Measurements from ENCODE around the gene LDLRAD4.

LDLRAD4 gene

GRCh38 chr18:13175754-13176210, 42.8 kb upstream of the LDLRAD4 start:
- no peak overlapping the region for H3K27ac ChIP-seq (ENCODE audit: low read length)
- no peaks in the 10 kb centered on the region for H3K4me1 ChIP-seq (ENCODE audit: insufficient read depth, low read length)
- H3K79me2 ChIP-seq (ENCODE audit: insufficient read depth, low read length), result no peaks in the 10 kb centered on the region
- H3K9ac ChIP-seq (ENCODE audit: low read depth, low read length), result no peak overlapping the region
- H3K4me3 ChIP-seq (ENCODE audit: low read depth in 1 of 2, low read length in 2 of 2), result no peak overlapping the region
- no peak overlapping the region for H3K4me2 ChIP-seq (ENCODE audit: insufficient read depth, low read length)
- no peaks in the 10 kb centered on the region for H3K27me3 ChIP-seq (ENCODE audit: insufficient read depth, low read length, poor library complexity)
- DNase-seq (no peak), ATAC-seq (ENCODE audit: insufficient read depth, low read depth) (no peak)
- no peak overlapping the region for H2AFZ ChIP-seq (ENCODE audit: low read depth, low read length)
- no peaks in the 10 kb centered on the region for H4K20me1 ChIP-seq (ENCODE audit: insufficient read depth, low read length)
- H3K36me3 ChIP-seq (ENCODE audit: insufficient read depth, low read length), result no peaks in the 10 kb centered on the region
- H3K9me3 ChIP-seq (ENCODE audit: insufficient read depth, low read length, severe bottlenecking), result no peaks in the 10 kb centered on the region
- TF ChIP-seq CTCF (IDR thresholded peaks at IDR 0.05; ENCODE audit: borderline replicate concordance, extremely low read depth, low read length, poor library complexity, severe bottlenecking) (no peak), EZH2 (IDR thresholded peaks at IDR 0.05; ENCODE audit: borderline replicate concordance, low read depth, low read length, severe bottlenecking) (no peak)

GRCh38 chr18:13176847-13177246, 41.7 kb upstream of the LDLRAD4 start:
- no peak overlapping the region for H3K4me3 ChIP-seq (ENCODE audit: low read depth in 1 of 2, low read length in 2 of 2)
- H3K79me2 ChIP-seq (ENCODE audit: insufficient read depth, low read length), result no peaks in the 10 kb centered on the region
- no peaks in the 10 kb centered on the region for H3K27me3 ChIP-seq (ENCODE audit: insufficient read depth, low read length, poor library complexity)
- no peak overlapping the region; the same call in 1 of the 2 replicates for H2AFZ ChIP-seq (ENCODE audit: low read depth, low read length)
- 0 out of 3 replicates have a peak, but pooled peaks have one; percentile 33 for ATAC-seq (ENCODE audit: insufficient read depth, low read depth)
- no peak for TF ChIP-seq EZH2 (IDR thresholded peaks at IDR 0.05; ENCODE audit: borderline replicate concordance, low read depth, low read length, severe bottlenecking)
- TF ChIP-seq CTCF (IDR thresholded peaks at IDR 0.05; ENCODE audit: borderline replicate concordance, extremely low read depth, low read length, poor library complexity, severe bottlenecking), result no peak
- H4K20me1 ChIP-seq (ENCODE audit: insufficient read depth, low read length), result no peaks in the 10 kb centered on the region
- H3K4me2 ChIP-seq (ENCODE audit: insufficient read depth, low read length), result no peak overlapping the region; the same call in 1 of the 2 replicates
- H3K4me1 ChIP-seq (ENCODE audit: insufficient read depth, low read length), result no peaks in the 10 kb centered on the region
- no peak overlapping the region for H3K27ac ChIP-seq (ENCODE audit: low read length)
- no peaks in the 10 kb centered on the region for H3K36me3 ChIP-seq (ENCODE audit: insufficient read depth, low read length)
- DNase-seq, result no peak
- no peaks in the 10 kb centered on the region for H3K9me3 ChIP-seq (ENCODE audit: insufficient read depth, low read length, severe bottlenecking)
- no peak overlapping the region for H3K9ac ChIP-seq (ENCODE audit: low read depth, low read length)

- Histone ChIP-seq H3K4me2 (ENCODE audit: insufficient read depth, low read length) (no peak overlapping the region), H3K4me3 (ENCODE audit: low read depth in 1 of 2, low read length in 2 of 2) (no peak overlapping the region), H3K9ac (ENCODE audit: low read depth, low read length) (no peak overlapping the region), H4K20me1 (ENCODE audit: insufficient read depth, low read length) (no peaks in the 10 kb centered on the region), H2AFZ (ENCODE audit: low read depth, low read length) (no peak overlapping the region), H3K79me2 (ENCODE audit: insufficient read depth, low read length) (no peaks in the 10 kb centered on the region), H3K36me3 (ENCODE audit: insufficient read depth, low read length) (no peaks in the 10 kb centered on the region), H3K27me3 (ENCODE audit: insufficient read depth, low read length, poor library complexity) (no peaks in the 10 kb centered on the region), H3K9me3 (ENCODE audit: insufficient read depth, low read length, severe bottlenecking) (no peaks in the 10 kb centered on the region), H3K4me1 (ENCODE audit: insufficient read depth, low read length) (no peaks in the 10 kb centered on the region), H3K27ac (ENCODE audit: low read length) (no peak overlapping the region)
- no peak for TF ChIP-seq CTCF (IDR thresholded peaks at IDR 0.05; ENCODE audit: borderline replicate concordance, extremely low read depth, low read length, poor library complexity, severe bottlenecking)
- TF ChIP-seq EZH2 (IDR thresholded peaks at IDR 0.05; ENCODE audit: borderline replicate concordance, low read depth, low read length, severe bottlenecking), result no peak
- ATAC-seq (ENCODE audit: insufficient read depth, low read depth) (no peak), DNase-seq (no peak)
These were observed 40.4 kb upstream of the LDLRAD4 start for GRCh38 chr18:13178197-13178596.

GRCh38 chr18:13178976-13179375, 39.6 kb upstream of the LDLRAD4 start:
- Histone ChIP-seq H4K20me1 (ENCODE audit: insufficient read depth, low read length) (no peaks in the 10 kb centered on the region), H3K4me3 (ENCODE audit: low read depth in 1 of 2, low read length in 2 of 2) (no peak overlapping the region), H3K4me2 (ENCODE audit: insufficient read depth, low read length) (no peak overlapping the region), H3K27ac (ENCODE audit: low read length) (no peak overlapping the region), H3K4me1 (ENCODE audit: insufficient read depth, low read length) (no peaks in the 10 kb centered on the region), H3K9me3 (ENCODE audit: insufficient read depth, low read length, severe bottlenecking) (no peaks in the 10 kb centered on the region), H3K36me3 (ENCODE audit: insufficient read depth, low read length) (no peaks in the 10 kb centered on the region), H3K79me2 (ENCODE audit: insufficient read depth, low read length) (no peaks in the 10 kb centered on the region), H3K9ac (ENCODE audit: low read depth, low read length) (no peak overlapping the region), H3K27me3 (ENCODE audit: insufficient read depth, low read length, poor library complexity) (no peaks in the 10 kb centered on the region), H2AFZ (ENCODE audit: low read depth, low read length) (no peak overlapping the region)
- DNase-seq (no peak), ATAC-seq (ENCODE audit: insufficient read depth, low read depth) (no peak)
- TF ChIP-seq EZH2 (IDR thresholded peaks at IDR 0.05; ENCODE audit: borderline replicate concordance, low read depth, low read length, severe bottlenecking), result no peak
- no peak for TF ChIP-seq CTCF (IDR thresholded peaks at IDR 0.05; ENCODE audit: borderline replicate concordance, extremely low read depth, low read length, poor library complexity, severe bottlenecking)

All from DND-41 (cell line).